Keratinocyte (primary cell): ENCODE results near the gene MICAL3.

ENCODE experiments used
- EZH2 ChIP-seq: IDR thresholded peaks from one replicate; pipeline ENCODE4 v1.6.1; 2012; ENCODE audit warnings: inconsistent platforms, mild to moderate bottlenecking, low read length, moderate library complexity
- TF ChIP-seq, protein P1 (sequence below), 3 experiments: IDR thresholded peaks in 1 of 3; conservative IDR thresholded peaks in 1 of 3; optimal IDR thresholded peaks in 1 of 3; 2 replicates in 2 of 3; 3 replicates in 1 of 3; pipeline versions ENCODE3 to v1.5.1; 2011; ENCODE audit warnings: low read length in 3 of 3, mild to moderate bottlenecking in 3 of 3, moderate library complexity in 2 of 3, control low read depth in 1 of 3, inconsistent platforms in 1 of 3; ENCODE audit not compliant: insufficient read depth in 2 of 3; ENCODE audit errors: extremely low read depth in 1 of 3

DNA sequence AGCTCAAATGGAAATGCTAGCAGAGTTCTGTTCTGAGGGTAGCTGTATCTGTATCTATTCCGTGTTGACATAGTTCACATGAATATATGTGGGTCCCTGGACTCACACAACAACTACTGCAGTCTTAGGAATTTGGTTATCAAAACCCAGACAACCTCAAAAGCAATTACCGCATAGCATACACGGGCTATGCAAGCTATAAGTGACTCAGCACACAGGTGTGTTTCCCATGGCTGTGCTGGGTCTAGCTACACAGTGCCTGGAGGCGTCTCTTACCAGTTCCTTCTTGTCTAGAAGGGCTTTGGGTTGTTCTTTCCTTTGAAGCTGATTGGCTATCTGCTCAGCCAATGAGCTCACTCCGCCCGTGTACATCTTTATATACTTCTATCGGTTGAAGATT is 151.9 kb downstream of the MICAL3 start:
- TF ChIP-seq, protein P1, sequence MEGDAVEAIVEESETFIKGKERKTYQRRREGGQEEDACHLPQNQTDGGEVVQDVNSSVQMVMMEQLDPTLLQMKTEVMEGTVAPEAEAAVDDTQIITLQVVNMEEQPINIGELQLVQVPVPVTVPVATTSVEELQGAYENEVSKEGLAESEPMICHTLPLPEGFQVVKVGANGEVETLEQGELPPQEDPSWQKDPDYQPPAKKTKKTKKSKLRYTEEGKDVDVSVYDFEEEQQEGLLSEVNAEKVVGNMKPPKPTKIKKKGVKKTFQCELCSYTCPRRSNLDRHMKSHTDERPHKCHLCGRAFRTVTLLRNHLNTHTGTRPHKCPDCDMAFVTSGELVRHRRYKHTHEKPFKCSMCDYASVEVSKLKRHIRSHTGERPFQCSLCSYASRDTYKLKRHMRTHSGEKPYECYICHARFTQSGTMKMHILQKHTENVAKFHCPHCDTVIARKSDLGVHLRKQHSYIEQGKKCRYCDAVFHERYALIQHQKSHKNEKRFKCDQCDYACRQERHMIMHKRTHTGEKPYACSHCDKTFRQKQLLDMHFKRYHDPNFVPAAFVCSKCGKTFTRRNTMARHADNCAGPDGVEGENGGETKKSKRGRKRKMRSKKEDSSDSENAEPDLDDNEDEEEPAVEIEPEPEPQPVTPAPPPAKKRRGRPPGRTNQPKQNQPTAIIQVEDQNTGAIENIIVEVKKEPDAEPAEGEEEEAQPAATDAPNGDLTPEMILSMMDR (optimal IDR thresholded peaks at IDR 0.05 in 1 of 3, IDR thresholded peaks at IDR 0.05 in 1 of 3, conservative IDR thresholded peaks at IDR 0.05 in 1 of 3; ENCODE audit: extremely low read depth in 1 of 3, insufficient read depth in 2 of 3, low read length in 3 of 3): no peak
- no peak for TF ChIP-seq EZH2
